BE2C (cell line): ENCODE measurements around the gene IL20RA.
A peak's percentile ranks its signal among the peaks of the same experiment; 100 is the strongest.

Experiments
- DNase-seq: peaks from one replicate; pipeline ENCODE4 v3.0.0-alpha.2; 2020
- H3K27me3 ChIP-seq: fragments of 250-450 bp; sonication (Bioruptor Pico); 2 replicates; pipeline ENCODE4 v1.5.1; 2020; ENCODE audit warnings: mild to moderate bottlenecking
- H3K36me3 ChIP-seq: fragments of 250-450 bp; sonication (Bioruptor Pico); 2 replicates; pipeline ENCODE4 v1.5.1; 2020; ENCODE audit warnings: mild to moderate bottlenecking
- H3K4me1 ChIP-seq: fragments of 250-450 bp; sonication (Bioruptor Pico); 2 replicates; pipeline ENCODE4 v1.5.1; 2020
- H3K4me3 ChIP-seq: 2 replicates; pipeline ENCODE4 v1.5.1; 2011; ENCODE audit warnings: low read depth, low read length
- H3K9me3 ChIP-seq: fragments of 250-450 bp; sonication (Bioruptor Pico); 2 replicates; pipeline ENCODE4 v1.5.1; 2020
- TF ChIP-seq, protein P1 (sequence below): IDR thresholded peaks from 2 replicates; pipeline ENCODE4 v1.5.1; 2012; ENCODE audit warnings: mild to moderate bottlenecking, low read depth, low read length

IL20RA gene

DNA sequence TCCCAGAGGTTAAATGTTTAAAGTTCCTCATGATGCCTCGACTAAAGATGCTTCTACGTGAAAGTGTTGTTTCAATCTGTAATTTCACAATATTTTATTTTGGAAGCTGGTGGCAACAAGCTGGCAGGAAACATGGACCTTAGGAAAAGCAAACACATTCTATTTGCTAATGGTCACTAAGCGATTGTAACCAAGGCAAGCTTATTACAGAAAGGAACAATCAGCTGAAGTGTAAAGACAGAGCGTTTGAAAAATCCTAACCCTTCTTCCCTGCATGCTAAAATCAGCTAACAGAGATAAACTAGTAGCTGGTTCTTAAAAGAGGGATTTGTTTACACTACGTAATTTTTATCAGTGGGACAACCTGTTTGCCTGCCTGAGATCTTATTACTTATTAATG, 50.0 kb downstream of the IL20RA start:
- peaks cover 10% of the 10 kb centered on the region for H3K36me3 ChIP-seq
- H3K27me3 ChIP-seq: no peaks in the 10 kb centered on the region
- H3K9me3 ChIP-seq: no peaks in the 10 kb centered on the region
- no peak overlapping the region for H3K4me3 ChIP-seq
- TF ChIP-seq, protein P1, sequence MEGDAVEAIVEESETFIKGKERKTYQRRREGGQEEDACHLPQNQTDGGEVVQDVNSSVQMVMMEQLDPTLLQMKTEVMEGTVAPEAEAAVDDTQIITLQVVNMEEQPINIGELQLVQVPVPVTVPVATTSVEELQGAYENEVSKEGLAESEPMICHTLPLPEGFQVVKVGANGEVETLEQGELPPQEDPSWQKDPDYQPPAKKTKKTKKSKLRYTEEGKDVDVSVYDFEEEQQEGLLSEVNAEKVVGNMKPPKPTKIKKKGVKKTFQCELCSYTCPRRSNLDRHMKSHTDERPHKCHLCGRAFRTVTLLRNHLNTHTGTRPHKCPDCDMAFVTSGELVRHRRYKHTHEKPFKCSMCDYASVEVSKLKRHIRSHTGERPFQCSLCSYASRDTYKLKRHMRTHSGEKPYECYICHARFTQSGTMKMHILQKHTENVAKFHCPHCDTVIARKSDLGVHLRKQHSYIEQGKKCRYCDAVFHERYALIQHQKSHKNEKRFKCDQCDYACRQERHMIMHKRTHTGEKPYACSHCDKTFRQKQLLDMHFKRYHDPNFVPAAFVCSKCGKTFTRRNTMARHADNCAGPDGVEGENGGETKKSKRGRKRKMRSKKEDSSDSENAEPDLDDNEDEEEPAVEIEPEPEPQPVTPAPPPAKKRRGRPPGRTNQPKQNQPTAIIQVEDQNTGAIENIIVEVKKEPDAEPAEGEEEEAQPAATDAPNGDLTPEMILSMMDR: no peak
- H3K4me1 ChIP-seq: peaks cover 20% of the 10 kb centered on the region
- no peak for DNase-seq

DNA sequence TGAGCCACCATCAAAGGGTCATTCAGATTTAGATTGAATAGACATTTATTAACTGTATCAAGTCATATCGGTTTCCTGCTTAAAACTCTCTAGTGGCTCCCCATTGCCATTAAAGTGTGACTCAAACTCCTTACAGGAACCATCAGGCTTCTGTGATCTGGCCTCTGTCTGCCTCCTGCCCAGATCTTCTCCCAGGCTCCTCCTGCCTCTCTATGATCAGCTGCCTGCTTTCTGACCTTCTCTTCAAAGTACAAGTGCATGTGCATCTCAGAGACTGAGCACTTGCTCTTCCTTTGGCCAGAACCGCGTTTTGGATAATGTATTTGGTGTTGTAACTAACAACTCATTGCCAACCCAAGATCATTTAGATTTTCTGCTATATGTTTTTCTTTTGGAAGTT, 52.7 kb downstream of the IL20RA start:
- TF ChIP-seq, protein P1: no peak
- Histone ChIP-seq H3K27me3 (no peaks in the 10 kb centered on the region), H3K4me1 (peaks cover 10% of the 10 kb centered on the region), H3K36me3 (peaks cover 37% of the 10 kb centered on the region), H3K4me3 (peak overlapping the region; percentile 82), H3K9me3 (no peaks in the 10 kb centered on the region)
- peak; percentile 74 for DNase-seq

DNA sequence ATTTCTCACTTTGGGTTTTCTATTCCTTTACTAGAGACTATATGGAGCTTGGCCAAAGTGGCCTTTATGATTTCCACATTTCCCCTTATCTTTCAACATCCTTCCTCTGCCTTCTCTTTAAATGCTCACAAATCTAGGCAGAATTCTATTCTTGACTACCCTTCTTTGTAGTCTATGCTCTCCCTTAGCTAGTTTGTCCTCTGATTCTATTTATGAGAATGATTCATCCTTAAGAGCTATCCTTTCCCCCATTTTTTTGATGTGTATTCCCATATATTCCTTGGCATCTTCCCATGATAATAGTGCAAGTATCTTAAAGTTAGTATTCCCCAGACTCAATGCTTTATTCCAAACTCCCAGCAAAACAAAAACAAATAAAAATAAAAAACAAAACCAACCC, 53.1 kb downstream of the IL20RA start:
- H3K4me1 ChIP-seq: peaks cover 10% of the 10 kb centered on the region
- TF ChIP-seq, protein P1: no peak
- no peak for DNase-seq
- H3K36me3 ChIP-seq: peaks cover 42% of the 10 kb centered on the region
- H3K9me3 ChIP-seq: no peaks in the 10 kb centered on the region
- no peaks in the 10 kb centered on the region for H3K27me3 ChIP-seq
- H3K4me3 ChIP-seq: peak overlapping the region; percentile 82

DNA sequence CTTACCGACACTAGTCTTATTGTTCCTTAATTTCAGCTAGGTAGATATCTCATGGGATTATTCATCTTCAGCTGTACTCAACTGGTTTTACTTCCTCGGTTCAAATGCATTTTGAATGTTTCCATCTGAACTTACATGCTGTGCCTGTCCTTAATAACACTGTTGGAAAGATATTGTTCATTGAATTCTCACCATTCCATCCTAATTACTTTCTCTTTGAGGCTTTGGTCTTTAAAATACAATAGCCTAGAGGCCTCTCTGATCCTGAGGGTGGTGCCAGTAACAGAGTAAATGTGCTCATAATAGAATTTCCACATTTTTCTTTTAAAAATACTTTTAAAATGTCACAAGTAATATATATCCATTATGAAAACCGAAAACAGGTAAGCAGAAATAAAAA, 54.0 kb downstream of the IL20RA start:
- TF ChIP-seq, protein P1: no peak

DNA sequence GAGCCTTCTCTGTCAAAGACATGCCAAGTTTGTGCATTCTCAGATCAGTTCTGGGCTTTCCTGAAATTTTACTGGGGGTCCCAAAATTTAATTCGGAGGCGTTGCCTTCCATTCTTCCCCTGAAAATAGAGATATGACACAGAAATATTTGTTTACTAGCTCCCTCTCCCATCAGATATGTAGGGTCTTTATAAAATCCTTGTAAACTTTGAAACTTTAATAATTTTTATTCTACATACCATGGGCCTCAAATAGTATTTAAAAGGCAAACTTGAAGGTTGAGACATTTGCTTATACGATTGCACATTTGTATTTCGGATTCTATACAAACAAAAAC, 54.6 kb downstream of the IL20RA start:
- DNase-seq: no peak
- Histone ChIP-seq H3K27me3 (no peaks in the 10 kb centered on the region), H3K4me3 (peak overlapping the region; percentile 82), H3K4me1 (peaks cover 13% of the 10 kb centered on the region), H3K9me3 (no peaks in the 10 kb centered on the region), H3K36me3 (peaks cover 56% of the 10 kb centered on the region)
- TF ChIP-seq, protein P1: no peak

More for the DNA sequence above, 54.0 kb downstream of the IL20RA start:
- Histone ChIP-seq H3K4me3 (peak overlapping the region; percentile 82), H3K9me3 (no peaks in the 10 kb centered on the region), H3K27me3 (no peaks in the 10 kb centered on the region), H3K4me1 (peaks cover 13% of the 10 kb centered on the region), H3K36me3 (peaks cover 51% of the 10 kb centered on the region)
- DNase-seq: no peak

DNA sequence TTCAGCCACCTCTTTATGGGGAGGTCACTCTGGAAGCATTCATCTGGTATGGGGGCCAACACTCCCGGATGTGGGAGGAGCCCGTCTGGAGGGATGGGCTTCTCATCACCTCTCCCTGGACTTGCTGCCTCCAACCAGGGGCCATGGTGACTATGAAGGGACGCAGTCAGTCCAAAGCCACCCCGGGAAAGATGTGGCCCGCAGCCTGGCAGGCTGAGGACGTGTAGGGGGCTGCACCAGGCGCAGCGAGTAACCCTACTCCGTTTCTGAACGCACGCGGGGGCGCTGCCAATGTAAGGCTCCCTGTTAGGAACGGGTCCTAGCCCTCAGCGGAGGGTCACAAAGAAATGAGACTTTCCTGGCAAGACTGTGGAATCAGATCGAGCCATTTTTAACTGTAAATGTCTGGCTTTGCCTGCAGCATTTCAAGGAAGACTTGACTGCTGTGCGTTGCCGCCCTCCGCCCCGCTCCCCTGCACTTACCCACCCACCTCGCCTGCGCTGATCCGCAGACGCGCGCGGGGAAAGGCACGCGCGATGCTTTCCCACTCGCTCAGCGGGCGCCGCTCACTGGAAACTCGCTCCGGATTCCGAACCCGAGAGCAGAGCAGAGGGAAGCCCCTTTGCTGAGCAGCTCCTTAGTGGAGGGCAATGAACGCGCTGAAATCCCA, 55.1 kb downstream of the IL20RA start:
- Histone ChIP-seq H3K4me3 (peak overlapping the region; percentile 82), H3K36me3 (peaks cover 61% of the 10 kb centered on the region), H3K4me1 (peaks cover 18% of the 10 kb centered on the region), H3K9me3 (no peaks in the 10 kb centered on the region), H3K27me3 (no peaks in the 10 kb centered on the region)
- TF ChIP-seq, protein P1: 0 out of 2 replicates have a peak, but pooled peaks have one; percentile 6
- DNase-seq: peak; percentile 82
